Measurements from ENCODE around the gene PPL. TPM values are rescaled to one million over a fixed set of nuclear protein-coding genes. Genes with fewer than 3 reads are reported as not detected.

PPL gene
- total RNA-seq, 4 donors from 2014 or later: 28.7 to 84.2 (median 53.0) TPM

DNA sequence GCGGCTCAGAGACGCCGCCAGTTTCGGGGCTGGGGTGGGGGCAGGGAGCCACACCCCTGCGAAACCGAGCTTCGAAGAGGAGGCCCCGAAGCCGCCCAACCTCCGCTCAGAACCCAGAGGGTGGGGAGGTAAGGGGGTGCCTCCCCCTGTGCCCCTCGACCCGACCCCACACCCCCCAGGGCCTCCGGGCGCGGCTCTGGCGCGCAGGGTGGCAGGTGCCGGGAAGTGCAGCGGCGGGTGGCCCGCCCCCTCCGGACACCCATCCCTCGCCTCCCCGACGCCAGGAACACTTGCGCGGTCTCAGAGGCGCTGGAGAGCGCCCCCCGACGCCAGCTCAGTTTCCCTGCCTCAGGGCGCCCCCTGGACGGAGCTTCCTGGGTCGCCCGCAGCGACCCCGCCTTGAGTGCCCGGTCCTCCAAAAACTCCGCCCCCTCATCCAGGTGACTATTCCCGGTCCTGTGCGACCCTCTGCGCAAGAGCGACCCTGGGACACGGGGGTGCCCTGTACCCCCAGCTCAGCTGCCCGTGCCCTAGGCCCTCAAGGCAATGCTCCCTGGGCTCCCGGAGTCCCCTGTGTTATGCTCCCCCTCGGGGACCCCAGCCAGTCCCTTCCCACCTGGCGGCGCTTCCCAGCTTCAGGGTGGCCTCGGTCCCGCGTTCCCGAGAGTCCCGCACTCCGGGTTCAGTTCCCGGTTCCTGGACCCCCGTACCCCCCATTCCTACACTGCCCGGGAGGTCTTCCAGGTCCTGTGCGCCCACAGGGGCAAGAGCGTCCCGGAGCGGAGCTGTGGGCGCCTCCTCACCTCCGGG lies 562 bp downstream of the PPL start:
- H3K9me3 ChIP-seq: no peaks in the 10 kb centered on the region
- no peaks in the 10 kb centered on the region for H3K27me3 ChIP-seq
- H3K4me3 ChIP-seq: peak overlapping the region; percentile 40 to 78 (median 63)
- peaks cover 3 to 16% (median 10%) of the 10 kb centered on the region in 4 donors for H3K4me1 ChIP-seq
- H3K36me3 ChIP-seq: no peaks in the 10 kb centered on the region
- H3K27ac ChIP-seq: peak overlapping the region; percentile 26 to 94 (median 78)
- TF ChIP-seq POLR2A (IDR thresholded peaks at IDR 0.05): no peak
- TF ChIP-seq, protein P1, sequence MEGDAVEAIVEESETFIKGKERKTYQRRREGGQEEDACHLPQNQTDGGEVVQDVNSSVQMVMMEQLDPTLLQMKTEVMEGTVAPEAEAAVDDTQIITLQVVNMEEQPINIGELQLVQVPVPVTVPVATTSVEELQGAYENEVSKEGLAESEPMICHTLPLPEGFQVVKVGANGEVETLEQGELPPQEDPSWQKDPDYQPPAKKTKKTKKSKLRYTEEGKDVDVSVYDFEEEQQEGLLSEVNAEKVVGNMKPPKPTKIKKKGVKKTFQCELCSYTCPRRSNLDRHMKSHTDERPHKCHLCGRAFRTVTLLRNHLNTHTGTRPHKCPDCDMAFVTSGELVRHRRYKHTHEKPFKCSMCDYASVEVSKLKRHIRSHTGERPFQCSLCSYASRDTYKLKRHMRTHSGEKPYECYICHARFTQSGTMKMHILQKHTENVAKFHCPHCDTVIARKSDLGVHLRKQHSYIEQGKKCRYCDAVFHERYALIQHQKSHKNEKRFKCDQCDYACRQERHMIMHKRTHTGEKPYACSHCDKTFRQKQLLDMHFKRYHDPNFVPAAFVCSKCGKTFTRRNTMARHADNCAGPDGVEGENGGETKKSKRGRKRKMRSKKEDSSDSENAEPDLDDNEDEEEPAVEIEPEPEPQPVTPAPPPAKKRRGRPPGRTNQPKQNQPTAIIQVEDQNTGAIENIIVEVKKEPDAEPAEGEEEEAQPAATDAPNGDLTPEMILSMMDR (IDR thresholded peaks at IDR 0.05): peak in 3 of 6 experiments; percentile 23 to 36 (median 31)
- DNase-seq: peak in 2 of 3 donors; percentile 53 to 72

DNA sequence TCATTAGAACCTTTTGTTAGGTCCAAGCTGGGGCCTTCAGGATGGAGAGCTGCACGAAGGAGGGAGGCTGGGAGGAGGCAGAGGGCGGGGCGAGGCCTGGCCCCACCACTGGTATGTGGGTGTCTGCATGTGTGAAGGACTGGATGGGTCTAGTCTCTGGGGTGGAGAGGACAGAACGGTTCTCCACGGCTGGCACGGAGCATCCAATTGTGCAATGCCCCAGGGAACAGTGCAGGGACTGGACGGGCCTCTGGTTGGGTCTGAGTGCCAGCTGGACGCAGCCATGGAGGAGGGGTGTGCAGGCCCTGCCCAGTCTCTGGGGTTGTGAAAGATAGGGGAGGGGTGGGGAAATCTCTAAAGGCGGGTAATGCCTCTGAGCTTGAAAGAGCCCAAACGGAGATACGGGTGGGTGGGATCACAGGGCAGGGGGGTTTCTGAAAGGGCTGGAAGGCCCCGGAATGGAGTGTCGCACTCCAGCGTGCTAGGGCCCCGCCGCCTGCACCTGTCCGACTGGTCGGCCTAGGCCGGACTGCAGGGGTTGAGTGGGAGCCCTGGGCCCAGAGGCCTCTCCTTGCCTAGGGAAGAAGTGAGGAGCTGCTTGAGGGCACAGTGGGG lies 1.6 kb downstream of the PPL start:
- peaks cover 3 to 16% (median 10%) of the 10 kb centered on the region in 4 donors for H3K4me1 ChIP-seq
- DNase-seq: peak in 2 of 3 donors; percentile 23 to 75
- peak overlapping the region in 1 of 4 donors; percentile 17 for H3K27ac ChIP-seq
- H3K27me3 ChIP-seq: no peaks in the 10 kb centered on the region
- TF ChIP-seq, protein P1 (IDR thresholded peaks at IDR 0.05): no peak
- TF ChIP-seq POLR2A (IDR thresholded peaks at IDR 0.05): no peak
- peak overlapping the region; percentile 40 to 78 (median 63) for H3K4me3 ChIP-seq
- H3K9me3 ChIP-seq: no peaks in the 10 kb centered on the region
- H3K36me3 ChIP-seq: no peaks in the 10 kb centered on the region

DNA sequence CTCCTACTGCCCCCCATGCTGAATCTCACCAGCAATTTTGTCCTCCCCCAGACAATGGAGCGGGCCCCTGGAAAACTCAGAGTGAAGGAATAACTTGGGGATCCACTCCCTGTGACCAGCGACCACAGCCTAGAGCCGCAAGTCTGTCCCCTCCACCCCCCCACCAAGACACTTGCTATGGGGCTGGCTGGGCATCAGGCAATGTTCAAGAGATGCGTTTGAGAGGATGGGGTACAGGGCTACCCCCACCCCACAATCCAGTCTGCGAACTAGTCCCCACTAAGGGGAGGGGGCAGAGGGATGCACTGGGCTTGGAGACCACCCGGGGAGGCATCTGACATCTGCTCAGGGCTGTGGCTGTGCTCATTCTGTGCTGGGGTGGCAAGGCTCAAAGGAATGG lies 2.4 kb downstream of the PPL start:
- H3K4me1 ChIP-seq: peaks cover 3 to 16% (median 10%) of the 10 kb centered on the region in 4 donors
- H3K27me3 ChIP-seq: no peaks in the 10 kb centered on the region
- no peak overlapping the region for H3K27ac ChIP-seq
- TF ChIP-seq POLR2A (IDR thresholded peaks at IDR 0.05): no peak
- TF ChIP-seq, protein P1 (IDR thresholded peaks at IDR 0.05): no peak
- no peaks in the 10 kb centered on the region for H3K36me3 ChIP-seq
- DNase-seq: no peak
- H3K4me3 ChIP-seq: no peak overlapping the region
- H3K9me3 ChIP-seq: no peaks in the 10 kb centered on the region

DNA sequence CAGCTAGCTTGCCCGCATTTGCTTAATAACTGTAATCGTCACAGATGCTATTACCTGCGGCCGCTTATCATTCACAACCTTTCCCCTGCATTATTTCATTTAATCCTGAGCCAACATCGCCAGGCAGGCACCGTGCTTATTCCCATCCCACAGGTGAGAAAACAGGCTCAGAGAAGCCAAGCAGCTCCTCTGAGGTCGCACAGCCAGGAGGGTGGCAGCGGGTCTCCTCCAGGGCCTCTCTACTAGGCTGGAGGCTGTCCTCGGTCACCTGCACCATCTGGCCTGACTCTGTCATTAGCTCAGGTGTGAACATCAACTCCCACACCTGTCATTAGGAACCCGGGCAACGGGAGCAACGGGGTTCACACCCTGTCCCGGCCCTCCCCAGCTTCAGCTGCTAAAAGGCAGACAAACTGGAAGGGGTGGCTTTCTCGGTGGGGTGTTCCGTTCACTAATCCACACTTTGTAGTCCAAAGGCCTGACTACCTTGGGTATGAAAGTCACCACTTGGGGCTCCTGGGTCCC lies 3.0 kb downstream of the PPL start:
- Histone ChIP-seq H3K9me3 (no peaks in the 10 kb centered on the region), H3K4me1 (peaks cover 3 to 16% (median 10%) of the 10 kb centered on the region in 4 donors), H3K4me3 (no peak overlapping the region), H3K36me3 (no peaks in the 10 kb centered on the region), H3K27me3 (no peaks in the 10 kb centered on the region), H3K27ac (no peak overlapping the region)
- TF ChIP-seq, protein P1 (IDR thresholded peaks at IDR 0.05): no peak
- TF ChIP-seq POLR2A (IDR thresholded peaks at IDR 0.05): no peak
- no peak for DNase-seq

DNA sequence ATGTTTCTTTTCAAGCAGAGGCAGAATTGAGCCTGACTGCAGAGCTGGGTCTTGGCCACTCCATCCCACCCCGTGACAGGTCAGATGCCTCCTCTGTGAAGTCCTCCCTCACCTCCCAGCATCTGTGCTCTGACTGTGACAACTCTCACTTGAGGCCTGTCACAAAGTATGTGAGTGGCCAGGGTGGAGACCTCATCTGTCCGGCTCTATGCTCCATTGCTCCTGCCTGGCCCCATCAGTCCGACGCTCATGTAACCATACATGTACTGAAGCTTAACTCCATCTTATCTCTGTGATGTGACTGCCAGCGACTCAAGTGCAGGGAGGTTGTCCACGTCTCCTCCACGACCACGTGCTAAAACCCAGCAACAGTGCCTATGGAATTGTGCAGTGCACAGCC lies 3.5 kb downstream of the PPL start:
- no peak for DNase-seq
- Histone ChIP-seq H3K27me3 (no peaks in the 10 kb centered on the region), H3K27ac (no peak overlapping the region), H3K4me1 (peaks cover 3 to 16% (median 10%) of the 10 kb centered on the region in 4 donors), H3K4me3 (no peak overlapping the region), H3K9me3 (no peaks in the 10 kb centered on the region), H3K36me3 (no peaks in the 10 kb centered on the region)
- TF ChIP-seq, protein P1 (IDR thresholded peaks at IDR 0.05): no peak
- TF ChIP-seq POLR2A (IDR thresholded peaks at IDR 0.05): no peak

All from Peyer's patch (tissue), 4 donors.